Heart left ventricle (tissue), 13 donors: Measurements from ENCODE around the gene APLP1.

Experiments used
- CTCF ChIP-seq, 12 donors: fragments of 200-600 bp; sonication (generic) in 4 of 12; IDR thresholded peaks; one replicate each; pipeline versions ENCODE4 v1.5.0 to v1.8.0; 2018 to 2022; ENCODE audit warnings: antibody characterized with exemption in 12 of 12, mild to moderate bottlenecking in 5 of 12
- POLR2A ChIP-seq, 2 donors: fragments of 450-650 bp; IDR thresholded peaks; one replicate each; pipeline ENCODE4 v1.6.1; 2017; ENCODE audit warnings: antibody characterized with exemption in 2 of 2, mild to moderate bottlenecking in 2 of 2, moderate library complexity in 2 of 2
- donor health status: ischemic (EF 13 %, LVEDD 7.1; RV severe dilation, severe dysfunction).
- donor health status: DM: no; HTN: yes; CAD: no.
- donor health status: DM: no; HTN: no; CAD: no.
- donor health status: ischemic (EF 25% LVEDD 6.9; RV normal size, moderate dysfunction).
- donor health status: ischemic (EF 25% LVEDD 5.7; RV mildly dilated, moderate dysfunction).
- donor health status: ischemic (EF 35%, LVEDD 5.7; RV mildly dilated, moderate dysfunction).
- donor health status: nonischemic (EF 11% LVEDD 7.7; RV severe dilation, severe dysfunction).
- donor health status: DM: yes; HTN: yes; CAD: no.
- donor health status: PGD.
- donor health status: ischemic (EF 29% LVEDD 5.4; RV normal size, mild dysfunction).
- donor health status: nonischemic (EF 23%, LVEDD 6.1; RV moderate dilation, normal function).

- TF ChIP-seq POLR2A (IDR thresholded peaks at IDR 0.05): no peak
- TF ChIP-seq CTCF (IDR thresholded peaks at IDR 0.05): no peak
These were observed 5.8 kb upstream of the APLP1 start for GRCh38 chr19:35862528-35862927.
